Endodermal cell (in vitro differentiated cells): Measurements from ENCODE around the gene MEF2D. TPM values are rescaled to one million over a fixed set of nuclear protein-coding genes. Genes with fewer than 3 reads are reported as not detected.

Source experiments
- DNase-seq: peaks from one replicate; pipeline ENCODE4 v3.0.0-alpha.2; 2017
- H3K27ac ChIP-seq: 2 replicates; pipeline ENCODE4 v1.5.1; 2013; ENCODE audit warnings: mild to moderate bottlenecking, low read depth, low read length, moderate library complexity
- H3K27me3 ChIP-seq: 2 replicates; pipeline ENCODE4 v1.6.1; 2013; ENCODE audit warnings: mild to moderate bottlenecking, low read length, moderate library complexity; ENCODE audit not compliant: insufficient read depth, control insufficient read depth, poor library complexity, severe bottlenecking
- H3K36me3 ChIP-seq: 2 replicates; pipeline ENCODE4 v1.7.0; 2013; ENCODE audit warnings: mild to moderate bottlenecking, low read length, moderate library complexity; ENCODE audit not compliant: control insufficient read depth, insufficient read depth
- H3K4me1 ChIP-seq: one replicate; pipeline ENCODE4 v1.7.0; 2013; ENCODE audit warnings: low read length; ENCODE audit not compliant: control insufficient read depth, insufficient read depth
- H3K4me3 ChIP-seq: 2 replicates; pipeline ENCODE4 v1.5.1; 2013; ENCODE audit warnings: mild to moderate bottlenecking, low read length, moderate library complexity
- H3K9ac ChIP-seq: 2 replicates; pipeline ENCODE4 v1.6.1; 2013; ENCODE audit warnings: mild to moderate bottlenecking, low read length, moderate library complexity; ENCODE audit not compliant: poor library complexity, severe bottlenecking; ENCODE audit errors: extremely low read depth
- H3K9me3 ChIP-seq: 2 replicates; pipeline ENCODE4 v1.6.1; 2013; ENCODE audit warnings: mild to moderate bottlenecking, low read length, moderate library complexity; ENCODE audit not compliant: control insufficient read depth
- H3K27ac Mint-ChIP-seq: 2 replicates; pipeline ENCODE4 v1.8.0; 2020; ENCODE audit warnings: mixed read lengths
- H3K27me3 Mint-ChIP-seq: 2 replicates; pipeline ENCODE4 v1.8.0; 2021; ENCODE audit warnings: mild to moderate bottlenecking, mixed read lengths; ENCODE audit not compliant: insufficient read depth
- H3K36me3 Mint-ChIP-seq: 2 replicates; pipeline ENCODE4 v1.8.0; 2020; ENCODE audit warnings: low read depth, mixed read lengths
- H3K4me1 Mint-ChIP-seq: 2 replicates; pipeline ENCODE4 v1.8.0; 2020; ENCODE audit warnings: mixed read lengths
- H3K4me3 Mint-ChIP-seq: 2 replicates; pipeline ENCODE4 v1.8.0; 2020; ENCODE audit warnings: mild to moderate bottlenecking, moderate library complexity, mixed read lengths
- H3K9me3 Mint-ChIP-seq: 2 replicates; pipeline ENCODE4 v1.8.0; 2020; ENCODE audit warnings: mild to moderate bottlenecking, mixed read lengths
- WGBS, 2 experiments: methylation state at CpG; one replicate each; pipeline versions ENCODE4 v1.1.5 to v1.1.7; 2013; ENCODE audit warnings: missing lambda C conversion rate in 2 of 2, mixed read lengths in 1 of 2; ENCODE audit not compliant: insufficient coverage in 1 of 2, insufficient read length in 1 of 2; 5-methylcytosine and 5-hydroxymethylcytosine counted together
- total RNA-seq, 2 donors: library from RNA; stranded (reverse); fragmentation: NEBNext Ultra II Directional in 1 of 2; extraction: Animal tissue kit (Norgen Biotek cat#: 25700) in 1 of 2; gene quantifications; 2 replicates in 1 of 2; 3 replicates in 1 of 2; pipeline ENCODE4 v1.2.1, GENCODE V29; 2021
- TF ChIP-seq, protein P1 (sequence below): fragments of 200-600 bp; sonication (generic); conservative IDR thresholded peaks from 2 replicates; pipeline ENCODE4 v1.5.0; 2021; ENCODE audit warnings: antibody characterized with exemption, mild to moderate bottlenecking

MEF2D gene
- total RNA-seq, 2 donors from 2014 or later = 10.5 to 12.8 TPM

DNA sequence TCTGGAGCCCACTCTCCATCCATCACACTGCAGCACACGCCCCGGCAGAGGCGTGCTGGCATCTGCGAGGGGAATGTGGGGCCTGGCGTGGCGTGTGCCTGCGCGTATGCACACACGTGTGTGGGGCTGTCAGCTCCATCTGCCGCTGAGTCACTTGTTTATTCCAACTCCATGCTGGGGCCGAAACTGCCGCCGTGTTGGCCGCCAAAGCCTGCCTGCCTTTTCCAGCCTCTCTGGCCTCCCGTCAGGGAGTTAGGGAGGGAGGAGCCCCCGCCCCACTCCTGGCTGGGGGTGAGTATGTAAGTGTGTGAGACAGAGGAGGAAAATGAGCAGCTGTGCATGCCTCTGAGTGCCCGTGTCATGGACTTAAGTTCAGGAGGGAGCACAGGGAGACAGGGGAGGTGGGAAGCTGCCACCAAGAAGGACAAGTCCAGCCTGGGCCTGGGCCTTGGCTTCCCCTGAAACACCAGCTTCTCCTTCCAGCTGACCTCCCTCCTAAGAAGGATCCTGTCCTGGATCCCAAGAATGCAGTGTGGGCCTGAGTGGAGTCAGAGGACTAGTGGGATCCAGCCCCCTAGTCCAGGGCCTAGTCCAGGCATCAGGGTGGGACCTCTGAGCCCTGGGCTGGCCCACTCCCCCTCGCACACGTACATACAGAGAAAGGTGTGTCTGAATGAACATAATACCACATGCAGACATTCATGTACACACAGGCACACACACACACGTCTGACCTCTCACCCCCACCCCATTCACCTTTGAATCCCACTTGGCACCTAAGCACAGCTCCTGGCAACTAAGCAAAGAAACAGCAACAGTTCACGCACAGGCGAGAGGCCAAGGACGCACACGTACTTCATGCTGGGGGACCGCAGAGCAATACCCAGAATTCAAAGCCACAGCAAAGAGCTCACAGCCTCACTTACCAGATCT lies 24.7 kb downstream of the MEF2D start:
- peaks cover 29% of the 10 kb centered on the region for H3K36me3 ChIP-seq
- Mint-ChIP-seq H3K4me3 (no peak overlapping the region), H3K27ac (no peak overlapping the region), H3K27me3 (no peaks in the 10 kb centered on the region), H3K36me3 (peaks cover 58% of the 10 kb centered on the region), H3K9me3 (no peaks in the 10 kb centered on the region), H3K4me1 (peaks cover 16% of the 10 kb centered on the region)
- WGBS, 2 experiments = 91 to 95% methylated on average over 16 to 25 of the region's 25 CpGs
- no peak overlapping the region for H3K9ac ChIP-seq
- TF ChIP-seq, protein P1, sequence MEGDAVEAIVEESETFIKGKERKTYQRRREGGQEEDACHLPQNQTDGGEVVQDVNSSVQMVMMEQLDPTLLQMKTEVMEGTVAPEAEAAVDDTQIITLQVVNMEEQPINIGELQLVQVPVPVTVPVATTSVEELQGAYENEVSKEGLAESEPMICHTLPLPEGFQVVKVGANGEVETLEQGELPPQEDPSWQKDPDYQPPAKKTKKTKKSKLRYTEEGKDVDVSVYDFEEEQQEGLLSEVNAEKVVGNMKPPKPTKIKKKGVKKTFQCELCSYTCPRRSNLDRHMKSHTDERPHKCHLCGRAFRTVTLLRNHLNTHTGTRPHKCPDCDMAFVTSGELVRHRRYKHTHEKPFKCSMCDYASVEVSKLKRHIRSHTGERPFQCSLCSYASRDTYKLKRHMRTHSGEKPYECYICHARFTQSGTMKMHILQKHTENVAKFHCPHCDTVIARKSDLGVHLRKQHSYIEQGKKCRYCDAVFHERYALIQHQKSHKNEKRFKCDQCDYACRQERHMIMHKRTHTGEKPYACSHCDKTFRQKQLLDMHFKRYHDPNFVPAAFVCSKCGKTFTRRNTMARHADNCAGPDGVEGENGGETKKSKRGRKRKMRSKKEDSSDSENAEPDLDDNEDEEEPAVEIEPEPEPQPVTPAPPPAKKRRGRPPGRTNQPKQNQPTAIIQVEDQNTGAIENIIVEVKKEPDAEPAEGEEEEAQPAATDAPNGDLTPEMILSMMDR = no peak
- H3K27ac ChIP-seq = no peak overlapping the region
- no peaks in the 10 kb centered on the region for H3K9me3 ChIP-seq
- no peak for DNase-seq
- no peak overlapping the region for H3K4me3 ChIP-seq
- peaks cover 7% of the 10 kb centered on the region for H3K4me1 ChIP-seq
- H3K27me3 ChIP-seq = no peaks in the 10 kb centered on the region

DNA sequence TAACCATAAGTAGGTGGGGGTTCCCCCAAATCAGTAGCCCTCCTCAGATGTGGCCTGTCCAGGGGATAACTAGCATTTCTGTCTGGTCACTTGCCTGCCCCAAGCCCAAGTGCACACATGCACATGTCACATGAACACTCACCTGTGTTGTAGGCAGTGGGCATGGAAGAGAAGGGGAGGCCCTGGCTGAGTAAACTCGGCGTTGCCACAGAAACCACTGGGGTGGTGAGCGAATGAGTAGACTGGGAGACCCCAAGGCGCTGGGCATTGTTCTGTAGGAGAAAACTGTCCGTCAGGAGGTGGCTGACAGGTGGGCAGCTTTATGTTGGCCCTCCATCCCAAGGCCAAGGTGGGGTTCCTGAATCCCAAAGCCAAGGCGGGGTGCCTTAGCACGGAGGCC lies 25.6 kb downstream of the MEF2D start:
- Mint-ChIP-seq H3K4me3 (no peak overlapping the region), H3K9me3 (no peaks in the 10 kb centered on the region), H3K27me3 (no peaks in the 10 kb centered on the region), H3K36me3 (peaks cover 51% of the 10 kb centered on the region), H3K27ac (no peak overlapping the region), H3K4me1 (peaks cover 9% of the 10 kb centered on the region)
- TF ChIP-seq, protein P1 = no peak
- Histone ChIP-seq H3K36me3 (peaks cover 24% of the 10 kb centered on the region), H3K4me1 (peaks cover 7% of the 10 kb centered on the region), H3K27ac (no peak overlapping the region), H3K4me3 (no peak overlapping the region), H3K9me3 (no peaks in the 10 kb centered on the region), H3K27me3 (no peaks in the 10 kb centered on the region), H3K9ac (no peak overlapping the region)
- WGBS, 2 experiments = 94 to 96% methylated on average over 5 to 7 of the region's 7 CpGs
- no peak for DNase-seq

DNA sequence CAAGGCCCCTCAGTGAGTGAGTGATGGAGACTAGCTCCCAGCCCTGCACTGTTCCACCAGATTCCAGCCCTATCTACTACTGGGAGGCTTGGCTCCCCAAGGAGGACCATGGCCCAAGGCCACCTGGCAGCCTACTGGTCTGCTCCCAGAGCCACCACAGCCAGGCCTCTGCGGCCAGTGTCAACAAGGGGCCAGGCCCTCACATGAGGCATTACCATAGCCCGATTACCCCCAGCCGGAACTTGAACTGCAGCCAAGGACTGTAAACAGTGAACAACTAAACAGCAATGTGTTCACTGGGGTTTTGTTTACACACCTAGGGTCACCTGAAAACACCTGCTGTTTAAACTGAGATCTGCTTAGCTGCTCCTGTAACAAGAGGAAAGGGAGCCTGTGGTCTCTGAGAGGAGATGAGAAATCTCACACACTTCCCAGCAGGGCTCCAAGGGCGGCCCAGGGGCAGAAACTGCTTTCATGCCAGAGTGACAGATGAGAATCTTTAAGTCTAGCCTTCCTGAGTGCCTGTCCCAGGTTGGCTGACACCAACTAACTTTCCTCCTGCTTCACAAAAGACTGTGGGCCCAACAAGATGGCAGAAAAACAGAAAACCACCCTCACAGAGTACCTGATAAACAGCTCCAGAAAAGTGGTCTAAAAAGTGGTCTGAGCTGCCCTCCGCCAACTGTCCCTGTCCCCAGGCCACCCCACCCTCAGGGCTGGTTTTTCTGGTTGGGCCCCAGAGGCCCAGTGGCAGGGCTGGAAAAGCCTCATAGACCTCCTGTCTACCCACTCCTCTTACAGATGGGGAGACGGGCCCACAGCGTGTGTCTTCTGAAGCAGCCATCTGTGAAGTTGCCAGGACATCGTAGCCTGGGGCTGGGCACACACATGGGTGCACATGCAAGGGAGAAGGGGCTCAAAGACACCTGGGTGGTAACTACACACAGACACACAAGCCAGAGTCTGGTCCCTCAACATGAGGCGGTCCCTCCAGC lies 28.8 kb downstream of the MEF2D start:
- TF ChIP-seq, protein P1 = no peak
- no peak overlapping the region for H3K4me3 Mint-ChIP-seq
- peak; percentile 61 for DNase-seq
- no peaks in the 10 kb centered on the region for H3K9me3 Mint-ChIP-seq
- Histone ChIP-seq H3K36me3 (peaks cover 17% of the 10 kb centered on the region), H3K9ac (no peak overlapping the region), H3K27me3 (no peaks in the 10 kb centered on the region), H3K9me3 (no peaks in the 10 kb centered on the region), H3K27ac (no peak overlapping the region), H3K4me3 (no peak overlapping the region), H3K4me1 (peaks cover 5% of the 10 kb centered on the region)
- peaks cover 52% of the 10 kb centered on the region for H3K36me3 Mint-ChIP-seq
- WGBS, 2 experiments = 89% methylated on average over 9 of the region's 9 CpGs
- H3K4me1 Mint-ChIP-seq = peaks cover 9% of the 10 kb centered on the region
- no peaks in the 10 kb centered on the region for H3K27me3 Mint-ChIP-seq
- H3K27ac Mint-ChIP-seq = peak overlapping the region; percentile 79
